Testis (tissue), 3 donors: Measurements from ENCODE around the gene TMEM184B. TPM values are rescaled to one million over a fixed set of nuclear protein-coding genes. Genes with fewer than 3 reads are reported as not detected.

ENCODE experiments used
- DNase-seq: peaks from one replicate; pipeline ENCODE4 v3.0.0-alpha.2; 2019
- H3K27ac ChIP-seq, 2 donors: fragments of 200-600 bp; sonication (generic); one replicate each; pipeline ENCODE4 v1.5.1; 2019
- H3K27me3 ChIP-seq: fragments of 200-600 bp; sonication (generic); one replicate; pipeline ENCODE4 v1.5.1; 2019
- H3K36me3 ChIP-seq: fragments of 200-600 bp; sonication (generic); one replicate; pipeline ENCODE4 v1.5.1; 2017; ENCODE audit warnings: low read depth; ENCODE audit errors: missing control alignments
- H3K4me1 ChIP-seq: fragments of 200-600 bp; sonication (generic); one replicate; pipeline ENCODE4 v1.5.1; 2019
- H3K4me3 ChIP-seq, 2 donors: fragments of 200-600 bp; sonication (generic); one replicate each; pipeline ENCODE4 v1.5.1; 2017 to 2019
- H3K9me3 ChIP-seq: fragments of 200-600 bp; sonication (generic); one replicate; pipeline ENCODE4 v1.5.1; 2017
- CTCF ChIP-seq, 3 experiments: fragments of 450-650 bp in 2 of 3; fragments of 200-600 bp in 1 of 3; sonication (generic) in 1 of 3; IDR thresholded peaks; one replicate each; pipeline ENCODE4 v1.5.1; 2016 to 2019; ENCODE audit warnings: antibody characterized with exemption in 3 of 3, mild to moderate bottlenecking in 2 of 3, moderate library complexity in 1 of 3
- POLR2A ChIP-seq: fragments of 450-650 bp; IDR thresholded peaks from one replicate; pipeline ENCODE4 v1.6.1; 2017; ENCODE audit warnings: antibody characterized with exemption, mild to moderate bottlenecking, moderate library complexity
- WGBS, 2 donors: methylation state at CpG; one replicate each; pipeline ENCODE4 v1.1.5; 2018; 5-methylcytosine and 5-hydroxymethylcytosine counted together
- intact Hi-C: fragments of 100-400 bp; cut with DNase I; formaldehyde crosslinking; loops from one replicate; pipeline ENCODE4 v1.15.1; 2023; ENCODE audit warnings: low total_unique reads
- polyA plus RNA-seq: library from polyadenylated mRNA; stranded (reverse); fragments of 350-450 nt; fragmentation: Illumina TruSeq; extraction: RNeasy Lipid Tissue Mini Kit (QIAGEN cat#74804); gene quantifications from one replicate; pipeline ENCODE4 v1.2.3, GENCODE V29; 2014; ENCODE audit warnings: low read depth, low replicate concordance; ENCODE audit not compliant: insufficient read depth
- total RNA-seq, 2 donors: library from RNA; depleted of rRNA; stranded (reverse); fragments of >200 nt; gene quantifications; one replicate each; pipeline ENCODE4 v1.2.3, GENCODE V29; 2016

Gene TMEM184B
- total and polyA plus RNA-seq, 3 donors from 2014 or later, result 25.2 to 66.5 (median 35.4) TPM

- WGBS, 2 donors, result 14 to 15% methylated on average over 10 to 21 of the region's 21 CpGs
- H3K27me3 ChIP-seq, result no peaks in the 10 kb centered on the region
- TF ChIP-seq POLR2A (no peak), CTCF (IDR thresholded peaks at IDR 0.05) (no peak)
- no peaks in the 10 kb centered on the region for H3K9me3 ChIP-seq
- no peak for DNase-seq
- intact Hi-C loops, result no loop called here
- peaks cover 67% of the 10 kb centered on the region for H3K4me1 ChIP-seq
- H3K27ac ChIP-seq, result peak overlapping the region; percentile 96 to 98
- no peaks in the 10 kb centered on the region for H3K36me3 ChIP-seq
- peak overlapping the region; percentile 82 to 83 for H3K4me3 ChIP-seq
Observed at GRCh38 chr22:38314933-38315822, 42.4 kb upstream of the TMEM184B start.

GRCh38 chr22:38314051-38314932 lies 41.5 kb upstream of the TMEM184B start:
- H3K4me1 ChIP-seq, result peaks cover 68% of the 10 kb centered on the region
- WGBS, 2 donors, result 48 to 71% methylated on average over 9 to 20 of the region's 23 CpGs
- intact Hi-C loops, result no loop called here
- TF ChIP-seq CTCF (IDR thresholded peaks at IDR 0.05), result no peak
- TF ChIP-seq POLR2A, result no peak
- H3K9me3 ChIP-seq, result no peaks in the 10 kb centered on the region
- no peaks in the 10 kb centered on the region for H3K27me3 ChIP-seq
- H3K27ac ChIP-seq, result peak overlapping the region; percentile 96 to 98
- no peaks in the 10 kb centered on the region for H3K36me3 ChIP-seq
- peak overlapping the region in 1 of 2 donors; percentile 82 for H3K4me3 ChIP-seq
- no peak for DNase-seq

GRCh38 chr22:38313384-38313955 lies 40.7 kb upstream of the TMEM184B start:
- Histone ChIP-seq H3K27ac (peak overlapping the region; percentile 96 to 98), H3K4me1 (peaks cover 61% of the 10 kb centered on the region), H3K36me3 (no peaks in the 10 kb centered on the region), H3K9me3 (no peaks in the 10 kb centered on the region), H3K4me3 (no peak overlapping the region), H3K27me3 (no peaks in the 10 kb centered on the region)
- intact Hi-C loops, result no loop called here
- 29 to 44% methylated on average over 9 to 11 of the region's 11 CpGs for WGBS, 2 donors
- DNase-seq, result no peak
- no peak for TF ChIP-seq CTCF (IDR thresholded peaks at IDR 0.05)
- TF ChIP-seq POLR2A, result no peak

- H3K27me3 ChIP-seq, result no peaks in the 10 kb centered on the region
- peak overlapping the region in 1 of 2 donors; percentile 98 for H3K27ac ChIP-seq
- no peaks in the 10 kb centered on the region for H3K36me3 ChIP-seq
- intact Hi-C loops, result no loop called here
- WGBS, 2 donors, result 78 to 89% methylated on average over 7 of the region's 7 CpGs
- peaks cover 51% of the 10 kb centered on the region for H3K4me1 ChIP-seq
- H3K4me3 ChIP-seq, result no peak overlapping the region
- H3K9me3 ChIP-seq, result no peaks in the 10 kb centered on the region
- no peak for DNase-seq
- TF ChIP-seq POLR2A, result no peak
- TF ChIP-seq CTCF (IDR thresholded peaks at IDR 0.05), result no peak
Observed at GRCh38 chr22:38312261-38312800, 39.5 kb upstream of the TMEM184B start.
